Liver (tissue), 9 donors: ENCODE results near the gene TRPC4AP. TPM values are rescaled to one million over a fixed set of nuclear protein-coding genes. Genes with fewer than 3 reads are reported as not detected.

Experiments
- DNase-seq: peaks from one replicate; pipeline ENCODE4 v3.0.0-alpha.2; 2017; ENCODE audit warnings: low spot score
- H3K27ac ChIP-seq, 2 donors: one replicate each; pipeline ENCODE4 v1.7.0; 2013; ENCODE audit warnings: inconsistent platforms in 2 of 2, low read length in 2 of 2, control low read depth in 1 of 2, low read depth in 1 of 2, mild to moderate bottlenecking in 1 of 2
- H3K27me3 ChIP-seq, 4 donors: one replicate each; pipeline versions ENCODE4 v1.6.1 to v1.7.0; 2013; ENCODE audit warnings: low read length in 3 of 4, inconsistent platforms in 1 of 4, mild to moderate bottlenecking in 1 of 4, moderate library complexity in 1 of 4; ENCODE audit not compliant: control insufficient read depth in 4 of 4, insufficient read depth in 4 of 4
- H3K36me3 ChIP-seq, 4 donors: one replicate each; pipeline versions ENCODE4 v1.6.1 to v1.7.0; 2013; ENCODE audit warnings: low read length in 3 of 4, mild to moderate bottlenecking in 3 of 4, low read depth in 1 of 4, moderate library complexity in 1 of 4; ENCODE audit not compliant: control insufficient read depth in 4 of 4, insufficient read depth in 3 of 4
- H3K4me1 ChIP-seq, 4 donors: one replicate each; pipeline versions ENCODE4 v1.6.1 to v1.7.0; 2013; ENCODE audit warnings: low read length in 3 of 4, mild to moderate bottlenecking in 3 of 4, moderate library complexity in 1 of 4; ENCODE audit not compliant: control insufficient read depth in 4 of 4, insufficient read depth in 4 of 4
- H3K4me3 ChIP-seq, 3 donors: one replicate each; pipeline versions ENCODE4 v1.6.1 to v1.7.0; 2013; ENCODE audit warnings: low read length in 3 of 3, control low read depth in 1 of 3, low read depth in 1 of 3, mild to moderate bottlenecking in 1 of 3
- H3K9ac ChIP-seq, 2 donors: one replicate each; pipeline ENCODE4 v1.7.0; 2013; ENCODE audit warnings: low read length in 2 of 2, mild to moderate bottlenecking in 2 of 2, moderate library complexity in 2 of 2, control low read depth in 1 of 2, low read depth in 1 of 2
- H3K9me3 ChIP-seq, 4 donors: one replicate each; pipeline versions ENCODE4 v1.6.1 to v1.7.0; 2013; ENCODE audit warnings: low read length in 3 of 4; ENCODE audit not compliant: control insufficient read depth in 4 of 4
- EGR1 ChIP-seq, 2 donors: IDR thresholded peaks; 2 replicates each; pipeline ENCODE4 v1.6.1; 2016 to 2018; ENCODE audit warnings: antibody characterized with exemption in 2 of 2, low read depth in 2 of 2
- FOXA1 ChIP-seq: IDR thresholded peaks from 2 replicates; pipeline ENCODE4 v1.6.1; 2016; ENCODE audit warnings: antibody characterized with exemption
- FOXA2 ChIP-seq: IDR thresholded peaks from 2 replicates; pipeline ENCODE4 v1.6.1; 2016; ENCODE audit warnings: antibody characterized with exemption
- GABPA ChIP-seq, 2 donors: IDR thresholded peaks in 1 of 2; conservative IDR thresholded peaks in 1 of 2; 2 replicates each; pipeline ENCODE4 v1.6.1; 2016; ENCODE audit warnings: antibody characterized with exemption in 2 of 2, mild to moderate bottlenecking in 1 of 2, moderate library complexity in 1 of 2
- HNF4A ChIP-seq, 2 donors: conservative IDR thresholded peaks; 2 replicates each; pipeline ENCODE4 v1.6.1; 2016; ENCODE audit warnings: antibody characterized with exemption in 2 of 2, mild to moderate bottlenecking in 2 of 2
- HNF4G ChIP-seq: IDR thresholded peaks from 2 replicates; pipeline ENCODE4 v1.6.1; 2016; ENCODE audit warnings: antibody characterized with exemption
- JUND ChIP-seq, 2 donors: IDR thresholded peaks; 2 replicates each; pipeline ENCODE4 v1.6.1; 2016; ENCODE audit warnings: antibody characterized with exemption in 2 of 2
- NR2F2 ChIP-seq: IDR thresholded peaks from 2 replicates; pipeline ENCODE4 v1.6.1; 2016; ENCODE audit warnings: antibody characterized with exemption
- RAD21 ChIP-seq, 2 donors: IDR thresholded peaks; 2 replicates each; pipeline ENCODE4 v1.6.1; 2016; ENCODE audit warnings: antibody characterized with exemption in 2 of 2, mild to moderate bottlenecking in 2 of 2
- RXRA ChIP-seq, 2 donors: IDR thresholded peaks; 2 replicates each; pipeline ENCODE4 v1.6.1; 2017 to 2018; ENCODE audit warnings: antibody characterized with exemption in 2 of 2, mild to moderate bottlenecking in 1 of 2
- SP1 ChIP-seq: IDR thresholded peaks from 2 replicates; pipeline ENCODE4 v1.6.1; 2018; ENCODE audit warnings: antibody characterized with exemption, mild to moderate bottlenecking
- TAF1 ChIP-seq: conservative IDR thresholded peaks from 2 replicates; pipeline ENCODE4 v1.6.1; 2016; ENCODE audit warnings: antibody characterized with exemption, mild to moderate bottlenecking
- YY1 ChIP-seq: IDR thresholded peaks from 2 replicates; pipeline ENCODE4 v1.6.1; 2016; ENCODE audit warnings: antibody characterized with exemption, mild to moderate bottlenecking
- WGBS: extraction: QIAGEN DNeasy Blood & Tissue Kit; methylation state at CpG from one replicate; pipeline ENCODE4 v1.1.7; 2013; 5-methylcytosine and 5-hydroxymethylcytosine counted together
- polyA plus RNA-seq, 2 donors: library from polyadenylated mRNA; stranded (reverse) in 1 of 2; unstranded in 1 of 2; fragments of 200-250 nt in 1 of 2; fragments of >200 nt in 1 of 2; fragmentation: Nextera tagmentation in 1 of 2; extraction: Ambion mirVana in 1 of 2; gene quantifications; one replicate each; pipeline versions ENCODE4 v1.2.1 to v1.2.3, GENCODE V29; 2013 to 2015
- total RNA-seq, 2 donors: library from RNA; depleted of rRNA; stranded (reverse); fragments of >200 nt; gene quantifications; one replicate each; pipeline ENCODE4 v1.2.3, GENCODE V29; 2014
- TF ChIP-seq, protein P1 (sequence below): IDR thresholded peaks from 2 replicates; pipeline ENCODE4 v1.6.1; 2016; ENCODE audit warnings: antibody characterized with exemption
- TF ChIP-seq, protein P2 (sequence below): IDR thresholded peaks from 2 replicates; pipeline ENCODE4 v1.6.1; 2016; ENCODE audit warnings: antibody characterized with exemption, mild to moderate bottlenecking
- TF ChIP-seq, protein P3 (sequence below): IDR thresholded peaks from 2 replicates; pipeline ENCODE4 v1.6.1; 2016; ENCODE audit warnings: antibody characterized with exemption
- TF ChIP-seq, protein P4 (sequence below): IDR thresholded peaks from 2 replicates; pipeline ENCODE4 v1.6.1; 2016; ENCODE audit warnings: antibody characterized with exemption
- TF ChIP-seq, protein P5 (sequence below): fragments of 150-350 bp; IDR thresholded peaks from 2 replicates; pipeline ENCODE4 v1.5.1; 2017; ENCODE audit warnings: improper control_type of control experiment, low read depth, low read length; ENCODE audit not compliant: missing input control
- donor health status: healthy.
- donor health status: healthy.
- donor health status: healthy.
- donor health status: healthy.
- donor health status: healthy.

Gene TRPC4AP
- total and polyA plus RNA-seq, 4 donors: 26.3 to 57.2 (median 33.8) TPM

DNA sequence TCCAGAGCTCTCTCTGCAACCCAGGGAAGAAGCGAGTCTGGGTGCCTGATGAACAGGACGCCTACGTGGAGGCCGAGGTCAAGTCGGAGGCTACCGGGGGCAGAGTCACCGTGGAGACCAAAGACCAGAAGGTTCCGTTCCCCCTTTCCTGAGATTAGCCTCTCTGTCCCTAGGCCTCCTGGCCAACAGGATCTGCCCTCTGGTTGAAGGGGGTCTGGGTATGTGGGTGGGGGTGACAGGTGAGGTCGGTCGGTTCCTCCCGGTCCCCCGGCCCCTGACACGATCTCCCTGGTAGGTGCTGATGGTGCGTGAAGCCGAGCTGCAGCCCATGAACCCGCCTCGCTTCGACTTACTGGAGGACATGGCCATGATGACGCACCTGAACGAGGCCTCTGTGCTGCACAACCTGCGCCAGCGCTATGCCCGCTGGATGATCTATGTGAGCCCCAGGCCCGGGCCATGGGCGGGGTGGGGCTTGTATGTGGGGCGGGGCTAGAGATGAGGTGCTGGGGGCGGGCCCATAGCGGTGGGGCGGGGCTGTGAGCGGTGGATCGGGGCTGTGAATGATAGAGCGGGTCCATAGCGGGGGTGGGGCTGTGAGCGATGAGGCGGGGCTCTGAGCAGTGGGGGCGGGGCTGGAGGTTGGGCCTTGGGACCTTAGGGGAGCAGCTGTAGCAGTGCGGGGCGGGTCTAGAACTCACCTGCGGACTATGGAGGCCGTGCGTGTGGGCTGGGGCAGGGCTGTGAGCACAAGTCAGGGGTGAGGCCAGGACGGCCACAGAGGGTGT, 113.0 kb downstream of the TRPC4AP start:
- peak; percentile 50 for DNase-seq
- H3K27me3 ChIP-seq: peaks cover 0 to 2% (median 0%) of the 10 kb centered on the region in 4 donors
- H3K4me3 ChIP-seq: no peak overlapping the region
- no peaks in the 10 kb centered on the region for H3K4me1 ChIP-seq
- 82% methylated on average over 42 of the region's 42 CpGs for WGBS
- H3K9ac ChIP-seq: no peak overlapping the region
- no peak overlapping the region for H3K27ac ChIP-seq
- H3K9me3 ChIP-seq: no peaks in the 10 kb centered on the region
- TF ChIP-seq FOXA2: no peak
- TF ChIP-seq, protein P1, sequence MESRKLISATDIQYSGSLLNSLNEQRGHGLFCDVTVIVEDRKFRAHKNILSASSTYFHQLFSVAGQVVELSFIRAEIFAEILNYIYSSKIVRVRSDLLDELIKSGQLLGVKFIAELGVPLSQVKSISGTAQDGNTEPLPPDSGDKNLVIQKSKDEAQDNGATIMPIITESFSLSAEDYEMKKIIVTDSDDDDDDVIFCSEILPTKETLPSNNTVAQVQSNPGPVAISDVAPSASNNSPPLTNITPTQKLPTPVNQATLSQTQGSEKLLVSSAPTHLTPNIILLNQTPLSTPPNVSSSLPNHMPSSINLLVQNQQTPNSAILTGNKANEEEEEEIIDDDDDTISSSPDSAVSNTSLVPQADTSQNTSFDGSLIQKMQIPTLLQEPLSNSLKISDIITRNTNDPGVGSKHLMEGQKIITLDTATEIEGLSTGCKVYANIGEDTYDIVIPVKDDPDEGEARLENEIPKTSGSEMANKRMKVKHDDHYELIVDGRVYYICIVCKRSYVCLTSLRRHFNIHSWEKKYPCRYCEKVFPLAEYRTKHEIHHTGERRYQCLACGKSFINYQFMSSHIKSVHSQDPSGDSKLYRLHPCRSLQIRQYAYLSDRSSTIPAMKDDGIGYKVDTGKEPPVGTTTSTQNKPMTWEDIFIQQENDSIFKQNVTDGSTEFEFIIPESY: no peak
- TF ChIP-seq TAF1: no peak
- no peak for TF ChIP-seq RXRA (IDR thresholded peaks at IDR 0.05)
- TF ChIP-seq YY1: no peak
- no peak for TF ChIP-seq RAD21 (IDR thresholded peaks at IDR 0.05)
- no peak for TF ChIP-seq EGR1 (IDR thresholded peaks at IDR 0.05; ENCODE audit: low read depth in 2 of 2)
- no peak for TF ChIP-seq NR2F2
- TF ChIP-seq FOXA1: no peak
- TF ChIP-seq, protein P2, sequence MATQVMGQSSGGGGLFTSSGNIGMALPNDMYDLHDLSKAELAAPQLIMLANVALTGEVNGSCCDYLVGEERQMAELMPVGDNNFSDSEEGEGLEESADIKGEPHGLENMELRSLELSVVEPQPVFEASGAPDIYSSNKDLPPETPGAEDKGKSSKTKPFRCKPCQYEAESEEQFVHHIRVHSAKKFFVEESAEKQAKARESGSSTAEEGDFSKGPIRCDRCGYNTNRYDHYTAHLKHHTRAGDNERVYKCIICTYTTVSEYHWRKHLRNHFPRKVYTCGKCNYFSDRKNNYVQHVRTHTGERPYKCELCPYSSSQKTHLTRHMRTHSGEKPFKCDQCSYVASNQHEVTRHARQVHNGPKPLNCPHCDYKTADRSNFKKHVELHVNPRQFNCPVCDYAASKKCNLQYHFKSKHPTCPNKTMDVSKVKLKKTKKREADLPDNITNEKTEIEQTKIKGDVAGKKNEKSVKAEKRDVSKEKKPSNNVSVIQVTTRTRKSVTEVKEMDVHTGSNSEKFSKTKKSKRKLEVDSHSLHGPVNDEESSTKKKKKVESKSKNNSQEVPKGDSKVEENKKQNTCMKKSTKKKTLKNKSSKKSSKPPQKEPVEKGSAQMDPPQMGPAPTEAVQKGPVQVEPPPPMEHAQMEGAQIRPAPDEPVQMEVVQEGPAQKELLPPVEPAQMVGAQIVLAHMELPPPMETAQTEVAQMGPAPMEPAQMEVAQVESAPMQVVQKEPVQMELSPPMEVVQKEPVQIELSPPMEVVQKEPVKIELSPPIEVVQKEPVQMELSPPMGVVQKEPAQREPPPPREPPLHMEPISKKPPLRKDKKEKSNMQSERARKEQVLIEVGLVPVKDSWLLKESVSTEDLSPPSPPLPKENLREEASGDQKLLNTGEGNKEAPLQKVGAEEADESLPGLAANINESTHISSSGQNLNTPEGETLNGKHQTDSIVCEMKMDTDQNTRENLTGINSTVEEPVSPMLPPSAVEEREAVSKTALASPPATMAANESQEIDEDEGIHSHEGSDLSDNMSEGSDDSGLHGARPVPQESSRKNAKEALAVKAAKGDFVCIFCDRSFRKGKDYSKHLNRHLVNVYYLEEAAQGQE: no peak
- no peak for TF ChIP-seq GABPA (IDR thresholded peaks at IDR 0.05 in 1 of 2, conservative IDR thresholded peaks at IDR 0.05 in 1 of 2)
- TF ChIP-seq SP1: no peak
- TF ChIP-seq HNF4G: no peak
- TF ChIP-seq, protein P3, sequence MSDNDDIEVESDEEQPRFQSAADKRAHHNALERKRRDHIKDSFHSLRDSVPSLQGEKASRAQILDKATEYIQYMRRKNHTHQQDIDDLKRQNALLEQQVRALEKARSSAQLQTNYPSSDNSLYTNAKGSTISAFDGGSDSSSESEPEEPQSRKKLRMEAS: no peak
- TF ChIP-seq JUND (IDR thresholded peaks at IDR 0.05): no peak
- TF ChIP-seq, protein P4, sequence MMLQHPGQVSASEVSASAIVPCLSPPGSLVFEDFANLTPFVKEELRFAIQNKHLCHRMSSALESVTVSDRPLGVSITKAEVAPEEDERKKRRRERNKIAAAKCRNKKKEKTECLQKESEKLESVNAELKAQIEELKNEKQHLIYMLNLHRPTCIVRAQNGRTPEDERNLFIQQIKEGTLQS: no peak
- no peak for TF ChIP-seq HNF4A (conservative IDR thresholded peaks at IDR 0.05)
- TF ChIP-seq, protein P5, sequence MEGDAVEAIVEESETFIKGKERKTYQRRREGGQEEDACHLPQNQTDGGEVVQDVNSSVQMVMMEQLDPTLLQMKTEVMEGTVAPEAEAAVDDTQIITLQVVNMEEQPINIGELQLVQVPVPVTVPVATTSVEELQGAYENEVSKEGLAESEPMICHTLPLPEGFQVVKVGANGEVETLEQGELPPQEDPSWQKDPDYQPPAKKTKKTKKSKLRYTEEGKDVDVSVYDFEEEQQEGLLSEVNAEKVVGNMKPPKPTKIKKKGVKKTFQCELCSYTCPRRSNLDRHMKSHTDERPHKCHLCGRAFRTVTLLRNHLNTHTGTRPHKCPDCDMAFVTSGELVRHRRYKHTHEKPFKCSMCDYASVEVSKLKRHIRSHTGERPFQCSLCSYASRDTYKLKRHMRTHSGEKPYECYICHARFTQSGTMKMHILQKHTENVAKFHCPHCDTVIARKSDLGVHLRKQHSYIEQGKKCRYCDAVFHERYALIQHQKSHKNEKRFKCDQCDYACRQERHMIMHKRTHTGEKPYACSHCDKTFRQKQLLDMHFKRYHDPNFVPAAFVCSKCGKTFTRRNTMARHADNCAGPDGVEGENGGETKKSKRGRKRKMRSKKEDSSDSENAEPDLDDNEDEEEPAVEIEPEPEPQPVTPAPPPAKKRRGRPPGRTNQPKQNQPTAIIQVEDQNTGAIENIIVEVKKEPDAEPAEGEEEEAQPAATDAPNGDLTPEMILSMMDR: no peak
- H3K36me3 ChIP-seq: no peaks in the 10 kb centered on the region
